Memory B cell (primary cell): ENCODE data around the gene TBXT.
"Not testable (repeated sequence)": the region's sequence is repeated elsewhere in the genome, so short reads cannot be mapped to it uniquely, and the experiment has no call there.

Source experiments
- ATAC-seq: fragments of 150-1000 bp; cut with Tn5 transposase; 2 replicates; pipeline ENCODE4 v1.10.0; 2021; ENCODE audit warnings: low read depth, mild to moderate bottlenecking, moderate library complexity
- DNase-seq, 2 donors: peaks; one replicate each; pipeline ENCODE4 v3.0.0; 2022; ENCODE audit warnings: low spot score in 2 of 2
- H3K27ac Mint-ChIP-seq: one replicate; pipeline ENCODE4 v1.8.0; 2022; ENCODE audit warnings: mild to moderate bottlenecking, moderate library complexity, mixed read lengths
- H3K27me3 Mint-ChIP-seq: one replicate; pipeline ENCODE4 v1.8.0; 2022; ENCODE audit warnings: mixed read lengths
- H3K36me3 Mint-ChIP-seq: one replicate; pipeline ENCODE4 v1.8.0; 2022; ENCODE audit warnings: mild to moderate bottlenecking, mixed read lengths
- H3K4me1 Mint-ChIP-seq: one replicate; pipeline ENCODE4 v1.8.0; 2022; ENCODE audit warnings: mixed read lengths
- H3K4me3 Mint-ChIP-seq: one replicate; pipeline ENCODE4 v1.8.0; 2022; ENCODE audit warnings: mild to moderate bottlenecking, moderate library complexity, mixed read lengths
- H3K9me3 Mint-ChIP-seq: one replicate; pipeline ENCODE4 v1.8.0; 2022; ENCODE audit warnings: mixed read lengths

The TBXT gene

DNA sequence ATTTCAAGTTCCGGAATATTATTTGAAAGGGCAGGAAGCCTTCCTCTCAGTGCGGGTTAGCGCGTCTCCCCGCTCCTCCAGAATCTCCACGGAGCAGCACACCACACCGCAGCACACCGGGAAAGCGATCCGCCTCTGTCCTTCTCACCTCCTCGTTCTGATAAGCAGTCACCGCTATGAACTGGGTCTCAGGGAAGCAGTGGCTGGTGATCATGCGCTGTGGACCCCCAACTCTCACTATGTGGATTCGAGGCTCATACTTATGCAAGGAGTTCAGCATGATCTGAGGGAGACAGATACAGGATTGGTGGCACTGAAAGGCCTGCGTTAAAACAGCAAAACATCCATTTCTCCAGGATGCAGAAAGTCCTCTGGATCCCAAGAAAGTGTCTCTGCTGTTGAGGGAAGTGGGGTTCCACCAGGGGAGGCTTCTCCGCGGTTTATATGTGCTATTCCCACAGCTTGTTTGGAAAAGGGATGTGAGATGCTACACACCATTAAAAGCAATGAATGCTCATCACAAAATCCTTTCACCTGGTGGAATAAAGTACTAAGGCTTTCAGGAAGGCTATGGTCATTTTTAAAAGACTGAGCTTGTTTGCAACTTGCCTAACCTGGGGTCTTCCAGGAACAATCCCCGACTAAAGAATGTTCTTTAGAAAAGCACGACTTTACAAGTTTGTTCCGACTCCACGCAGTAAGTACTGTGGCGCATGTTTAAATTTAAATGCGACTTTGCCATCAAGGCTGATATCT lies 1.9 kb downstream of the TBXT start:
- ATAC-seq, result no peak
- Mint-ChIP-seq H3K36me3 (no peaks in the 10 kb centered on the region), H3K9me3 (no peaks in the 10 kb centered on the region), H3K4me3 (no peak overlapping the region), H3K4me1 (peaks cover 6% of the 10 kb centered on the region), H3K27me3 (peaks cover 30% of the 10 kb centered on the region), H3K27ac (no peak overlapping the region)
- no peak for DNase-seq

- no peak for ATAC-seq
These were observed 4.9 kb downstream of the TBXT start for GRCh38 chr6:166162599-166163342.

GRCh38 chr6:166157930-166158617 lies 9.6 kb downstream of the TBXT start:
- no peak overlapping the region for H3K4me3 Mint-ChIP-seq
- no peak overlapping the region for H3K27ac Mint-ChIP-seq
- no peaks in the 10 kb centered on the region for H3K4me1 Mint-ChIP-seq
- no peaks in the 10 kb centered on the region for H3K9me3 Mint-ChIP-seq
- peak; percentile 73 for ATAC-seq
- H3K36me3 Mint-ChIP-seq, result no peaks in the 10 kb centered on the region
- DNase-seq, result no peak
- peaks cover 10% of the 10 kb centered on the region for H3K27me3 Mint-ChIP-seq

More at GRCh38 chr6:166162599-166163342, 4.9 kb downstream of the TBXT start:
- Mint-ChIP-seq H3K9me3 (no peaks in the 10 kb centered on the region), H3K36me3 (no peaks in the 10 kb centered on the region), H3K27ac (no peak overlapping the region), H3K4me3 (no peak overlapping the region), H3K27me3 (peaks cover 24% of the 10 kb centered on the region), H3K4me1 (no peaks in the 10 kb centered on the region)
- no peak for DNase-seq

DNA sequence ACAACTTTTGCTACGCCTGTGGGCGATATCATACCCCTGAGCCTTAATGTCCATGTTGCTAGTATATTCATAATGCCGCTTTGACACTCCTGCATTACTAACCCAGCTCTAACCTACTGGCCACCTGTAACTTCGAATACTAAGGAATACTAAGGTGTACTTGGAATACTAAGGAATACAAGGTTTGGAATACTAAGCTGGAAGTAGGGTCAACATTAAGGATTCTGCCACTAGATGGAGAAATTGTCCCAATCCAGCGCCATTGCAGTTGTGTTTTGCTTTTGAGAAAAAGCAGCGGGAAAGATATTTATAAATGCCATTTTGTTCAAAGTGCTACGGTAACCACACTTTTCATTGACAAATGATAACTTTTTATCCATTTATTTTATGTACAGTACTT lies 10.7 kb downstream of the TBXT start:
- Mint-ChIP-seq H3K27ac (no peak overlapping the region), H3K9me3 (peaks cover under 1% of the 10 kb centered on the region), H3K27me3 (peaks cover 6% of the 10 kb centered on the region), H3K4me3 (no peak overlapping the region), H3K4me1 (no peaks in the 10 kb centered on the region), H3K36me3 (no peaks in the 10 kb centered on the region)
- DNase-seq (no peak), ATAC-seq (no peak)

DNA sequence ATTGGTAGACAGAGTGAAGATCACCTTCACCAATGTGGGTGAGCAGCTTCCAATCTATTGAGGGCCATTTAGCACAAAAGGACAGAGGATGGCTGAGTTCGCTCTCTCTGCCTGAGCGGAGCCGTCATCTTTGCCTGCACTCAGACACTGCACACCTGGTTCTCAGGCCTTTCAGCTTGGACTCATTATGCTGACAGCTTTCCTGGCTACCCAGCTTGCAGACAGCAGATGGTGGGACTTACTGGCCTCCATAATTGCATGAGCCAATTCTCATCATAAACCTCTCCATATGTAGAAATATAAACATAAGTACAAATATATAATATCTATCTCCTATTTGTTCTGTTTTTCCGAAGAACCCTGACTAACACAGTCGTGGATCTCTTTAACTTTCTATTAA lies 13.7 kb downstream of the TBXT start:
- H3K27me3 Mint-ChIP-seq, result peaks cover 5% of the 10 kb centered on the region
- DNase-seq (no peak), ATAC-seq (no peak)
- no peak overlapping the region for H3K4me3 Mint-ChIP-seq
- H3K4me1 Mint-ChIP-seq, result no peaks in the 10 kb centered on the region
- peaks cover 11% of the 10 kb centered on the region for H3K9me3 Mint-ChIP-seq
- peaks cover 5% of the 10 kb centered on the region for H3K36me3 Mint-ChIP-seq
- H3K27ac Mint-ChIP-seq, result no peak overlapping the region

DNA sequence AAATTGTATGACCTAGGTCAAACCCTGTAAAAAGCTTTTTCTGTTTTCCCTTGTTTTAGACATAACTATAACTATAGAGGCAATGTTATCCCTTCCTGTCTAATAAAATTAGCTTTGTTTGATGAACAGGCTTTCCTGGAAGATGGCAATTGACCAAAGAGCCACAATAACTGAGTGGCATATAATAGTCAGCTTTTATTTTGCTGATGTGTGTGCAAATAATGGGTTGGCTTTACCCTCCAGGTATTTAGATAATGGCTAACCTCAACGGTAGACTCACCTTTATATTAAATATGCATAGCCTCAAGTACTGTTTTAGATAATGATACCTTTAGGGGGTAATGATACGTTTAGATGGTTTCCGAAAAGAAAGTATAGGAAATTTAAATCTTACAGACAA lies 15.0 kb downstream of the TBXT start:
- Mint-ChIP-seq H3K4me1 (no peaks in the 10 kb centered on the region), H3K9me3 (peaks cover 11% of the 10 kb centered on the region), H3K27ac (no peak overlapping the region), H3K4me3 (no peak overlapping the region), H3K27me3 (peaks cover 7% of the 10 kb centered on the region), H3K36me3 (peaks cover 5% of the 10 kb centered on the region)
- no peak for DNase-seq
- no peak for ATAC-seq

DNA sequence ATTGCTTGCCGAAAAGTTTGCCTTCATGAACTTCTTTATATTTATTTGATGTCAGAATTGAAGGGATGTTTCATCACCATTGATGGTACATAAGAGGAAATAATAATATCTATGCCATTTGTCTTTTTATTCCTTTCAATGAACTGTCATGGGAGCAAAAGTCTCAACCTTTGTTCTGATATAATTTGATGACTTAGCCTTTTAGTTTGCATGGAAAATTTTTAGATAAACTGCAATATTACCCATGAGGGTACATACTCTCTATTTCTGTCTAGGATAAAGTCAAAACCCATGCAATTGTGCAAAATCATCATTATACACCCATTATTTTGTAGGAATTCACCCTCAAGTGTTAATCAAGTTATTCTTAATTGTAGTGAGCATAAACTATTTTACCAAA lies 15.9 kb downstream of the TBXT start:
- Mint-ChIP-seq H3K4me1 (no peaks in the 10 kb centered on the region), H3K4me3 (no peak overlapping the region), H3K9me3 (peaks cover 11% of the 10 kb centered on the region), H3K36me3 (peaks cover 5% of the 10 kb centered on the region), H3K27me3 (peaks cover 7% of the 10 kb centered on the region), H3K27ac (no peak overlapping the region)
- ATAC-seq (no peak), DNase-seq (no peak)

DNA sequence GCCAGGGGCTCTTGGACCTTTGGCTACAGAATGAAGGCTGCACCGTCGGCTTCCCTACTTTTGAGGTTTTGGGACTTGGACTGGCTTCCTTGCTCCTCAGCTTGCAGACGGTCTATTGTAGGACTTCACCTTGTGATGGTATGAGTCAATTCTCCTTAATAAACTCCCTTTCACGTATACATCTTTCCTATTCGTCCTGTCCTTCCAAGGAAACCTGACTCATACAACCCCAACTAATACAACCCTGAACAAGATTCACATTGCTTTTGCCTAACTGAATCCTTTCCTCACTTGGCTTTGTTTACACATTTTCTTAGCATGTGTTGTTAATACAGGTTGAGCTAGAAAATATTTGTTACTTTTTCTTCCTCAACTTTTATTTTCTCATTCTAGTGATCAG lies 21.9 kb downstream of the TBXT start:
- H3K4me3 Mint-ChIP-seq, result no peak overlapping the region
- ATAC-seq (no peak), DNase-seq (no peak)
- peaks cover 6% of the 10 kb centered on the region for H3K27me3 Mint-ChIP-seq
- H3K9me3 Mint-ChIP-seq, result peaks cover 2% of the 10 kb centered on the region
- no peaks in the 10 kb centered on the region for H3K4me1 Mint-ChIP-seq
- no peak overlapping the region for H3K27ac Mint-ChIP-seq
- peaks cover 2% of the 10 kb centered on the region for H3K36me3 Mint-ChIP-seq

- peaks cover 5% of the 10 kb centered on the region for H3K27me3 Mint-ChIP-seq
These were observed 24.6 kb downstream of the TBXT start for GRCh38 chr6:166143011-166143410.

DNA sequence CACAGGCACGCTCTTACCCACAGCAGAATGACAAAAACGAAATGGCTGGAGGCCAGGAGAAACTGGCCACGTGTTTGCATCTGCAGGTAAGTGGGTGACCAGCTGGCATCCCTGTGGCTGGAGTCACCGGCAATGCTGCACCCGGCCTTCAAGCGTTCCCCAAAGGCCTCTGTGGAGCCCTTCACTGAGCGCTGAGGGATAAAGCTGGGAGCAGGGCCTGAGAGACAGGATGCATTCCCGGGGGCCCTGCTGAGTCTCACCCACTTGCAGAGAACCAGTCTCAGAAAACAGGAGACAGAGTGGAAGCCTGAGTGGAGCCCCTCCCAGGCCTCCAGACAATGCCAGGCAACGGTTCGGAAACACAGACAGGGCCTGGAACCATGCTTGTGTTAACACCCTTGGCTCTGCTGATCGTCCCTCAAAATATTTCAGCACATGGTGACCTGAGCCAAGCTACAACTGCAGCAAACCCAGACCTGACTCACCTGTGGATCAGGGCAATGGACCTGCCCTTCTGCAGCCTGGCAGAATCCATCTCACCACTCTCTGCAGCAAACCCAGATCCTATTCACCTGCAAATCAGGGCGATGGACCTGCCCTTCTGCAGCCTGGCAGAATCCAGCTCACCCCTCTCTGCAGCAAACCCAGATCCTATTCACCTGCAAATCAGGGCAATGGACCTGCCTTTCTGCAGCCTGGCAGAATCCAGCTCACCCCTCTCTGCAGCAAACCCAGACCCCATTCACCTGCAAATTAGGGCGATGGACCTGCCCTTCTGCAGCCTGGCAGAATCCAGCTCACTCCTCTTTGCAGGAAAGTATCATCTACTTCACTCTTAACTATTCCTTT lies 39.8 kb downstream of the TBXT start:
- ATAC-seq (no peak), DNase-seq (no peak)
- H3K27me3 Mint-ChIP-seq, result peaks cover 11% of the 10 kb centered on the region
- no peak overlapping the region for H3K4me3 Mint-ChIP-seq
- no peaks in the 10 kb centered on the region for H3K9me3 Mint-ChIP-seq
- H3K4me1 Mint-ChIP-seq, result no peaks in the 10 kb centered on the region
- no peaks in the 10 kb centered on the region for H3K36me3 Mint-ChIP-seq
- no peak overlapping the region for H3K27ac Mint-ChIP-seq

More at GRCh38 chr6:166143011-166143410, 24.6 kb downstream of the TBXT start:
- Mint-ChIP-seq H3K27ac (no peak overlapping the region), H3K36me3 (no peaks in the 10 kb centered on the region), H3K4me3 (no peak overlapping the region), H3K4me1 (no peaks in the 10 kb centered on the region), H3K9me3 (no peaks in the 10 kb centered on the region)
- DNase-seq, result no peak
- ATAC-seq, result no peak

- not testable (repeated sequence) for H3K9me3 Mint-ChIP-seq, H3K4me1 Mint-ChIP-seq, ATAC-seq, H3K27ac Mint-ChIP-seq, DNase-seq, H3K4me3 Mint-ChIP-seq, H3K27me3 Mint-ChIP-seq, H3K36me3 Mint-ChIP-seq
These were observed 44.5 kb downstream of the TBXT start for GRCh38 chr6:166123115-166123514.

DNA sequence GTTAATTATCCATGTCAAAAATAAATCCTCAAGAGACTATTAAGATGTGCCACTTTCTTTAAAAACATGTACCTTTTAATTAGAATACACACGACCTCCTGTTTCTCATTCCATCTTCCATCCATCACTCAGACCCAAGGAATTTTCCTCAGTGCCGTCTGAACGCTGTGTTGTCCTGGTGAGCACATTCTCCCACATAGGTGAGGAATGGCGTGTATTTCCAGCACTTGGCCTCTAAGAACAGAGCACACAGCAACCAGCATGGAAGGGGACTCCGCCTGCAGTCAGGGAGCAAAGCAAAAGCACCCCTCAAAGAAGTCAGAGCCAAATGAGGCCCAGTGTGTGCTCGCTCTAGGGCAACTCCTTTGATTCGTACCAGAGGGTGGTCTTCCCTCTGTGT lies 45.9 kb downstream of the TBXT start:
- ATAC-seq (no peak), DNase-seq (no peak)
- Mint-ChIP-seq H3K9me3 (no peaks in the 10 kb centered on the region), H3K36me3 (no peaks in the 10 kb centered on the region), H3K4me3 (no peak overlapping the region), H3K27ac (no peak overlapping the region), H3K4me1 (no peaks in the 10 kb centered on the region), H3K27me3 (peaks cover 5% of the 10 kb centered on the region)

- H3K4me1 Mint-ChIP-seq, result no peaks in the 10 kb centered on the region
- H3K27ac Mint-ChIP-seq, result no peak overlapping the region
- peaks cover 2% of the 10 kb centered on the region for H3K9me3 Mint-ChIP-seq
- peaks cover 2% of the 10 kb centered on the region for H3K36me3 Mint-ChIP-seq
- H3K4me3 Mint-ChIP-seq, result no peak overlapping the region
- ATAC-seq (no peak), DNase-seq (no peak)
- peaks cover under 1% of the 10 kb centered on the region for H3K27me3 Mint-ChIP-seq
These were observed 48.3 kb downstream of the TBXT start for GRCh38 chr6:166119116-166119911.
